Nasal cavity respiratory epithelium epithelial cell of viscerocranial mucosa (primary cell): ENCODE results near the gene EVPL. TPM values are rescaled to one million over a fixed set of nuclear protein-coding genes. Genes with fewer than 3 reads are reported as not detected.

Experiments used
- total RNA-seq: library from RNA; depleted of rRNA; stranded (reverse); fragments of >200 nt; gene quantifications from 2 replicates; pipeline ENCODE4 v1.2.3, GENCODE V29; 2014

EVPL gene
- total RNA-seq, result 40.3 and 69.8 TPM in 2 replicates

DNA sequence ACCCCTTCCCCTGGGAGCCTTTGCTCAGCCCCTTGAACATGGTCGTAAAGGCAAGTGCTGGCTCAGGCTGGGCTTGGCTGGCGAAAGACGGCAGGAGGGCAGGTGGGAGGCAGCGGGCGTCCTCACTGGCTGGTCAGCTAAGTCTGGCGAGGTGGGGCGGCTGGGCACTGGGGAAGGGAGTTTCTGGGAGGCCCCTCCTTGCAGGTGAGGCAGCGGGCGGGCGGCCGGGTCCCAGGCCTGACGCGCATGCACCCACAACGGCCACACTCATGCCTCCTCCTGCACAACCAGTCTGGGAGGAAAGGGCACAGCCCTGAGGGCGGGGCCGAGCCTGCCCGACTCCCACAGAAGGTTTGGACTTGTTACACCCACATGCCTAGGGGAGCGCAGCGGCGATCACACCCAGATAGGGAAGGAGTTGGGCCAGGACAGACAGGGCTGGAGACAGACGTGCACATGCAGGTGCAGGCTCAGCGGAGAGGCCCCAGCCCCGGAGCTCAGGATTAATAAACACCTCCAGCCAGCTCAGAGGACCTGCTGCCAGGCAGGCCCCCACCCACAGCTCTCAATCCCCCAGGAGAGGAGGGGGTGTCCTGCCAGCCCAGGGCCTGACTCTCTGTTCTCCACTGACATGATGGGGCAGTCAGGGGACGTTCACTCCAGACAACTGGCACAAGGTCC lies at the start of gene EVPL:
Gene EVPL (minus strand): TSS at position 148 of the 681 bp plus-strand sequence. CDS start 108 bp downstream, at position 40.

GRCh38 chr17:76074390-76075363 lies 47.6 kb upstream of the EVPL start, which contains the start of gene GALR2:
Gene GALR2, plus strand, starts transcription at chr17:76074781. Its CDS starts 103 bp downstream, at chr17:76074884.

DNA sequence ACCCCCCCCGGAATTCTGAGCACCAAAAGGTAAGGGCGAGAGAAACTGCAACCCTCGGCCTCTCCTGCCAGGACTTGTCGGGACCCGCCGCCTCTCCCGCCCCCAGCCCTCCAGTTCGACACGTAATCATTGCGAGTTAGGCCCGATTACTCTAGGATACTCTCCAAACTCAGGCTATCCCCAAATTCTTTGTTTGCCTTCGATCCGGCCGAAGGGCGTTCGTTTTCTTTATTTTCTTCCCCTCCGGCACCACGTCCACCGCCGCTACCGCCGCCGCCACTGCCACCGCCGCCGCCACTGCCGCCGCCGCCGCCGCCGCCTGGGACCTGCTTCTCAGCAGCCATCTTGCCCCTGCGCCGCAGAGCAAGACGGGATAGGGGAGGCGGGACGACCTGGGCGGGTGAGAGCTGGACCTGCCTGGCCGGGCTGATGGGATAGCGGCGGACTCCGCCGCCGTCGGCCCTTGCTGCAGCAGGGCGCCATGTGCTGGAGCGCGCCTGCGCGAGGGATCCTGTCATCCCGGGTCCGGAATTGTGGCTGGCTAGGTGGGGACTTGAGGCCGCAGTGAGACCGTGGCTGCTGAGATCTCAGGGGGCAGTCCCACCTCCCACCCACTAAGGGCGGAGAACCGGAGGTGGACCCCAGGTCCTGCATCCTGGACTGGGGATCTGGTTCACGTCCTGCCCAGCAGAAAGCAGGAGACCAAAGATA lies 45.2 kb upstream of the EVPL start, which contains the start of gene SRP68:
Gene SRP68 (minus strand): TSS at position 370 of the 711 bp plus-strand sequence. CDS start 26 bp downstream, at position 344.

GRCh38 chr17:76000755-76001521 lies 26.2 kb downstream of the EVPL start, which contains the start of gene CDK3:
Gene CDK3, plus strand, starts transcription at chr17:76000855. Its CDS starts 571 bp downstream, at chr17:76001426.

DNA sequence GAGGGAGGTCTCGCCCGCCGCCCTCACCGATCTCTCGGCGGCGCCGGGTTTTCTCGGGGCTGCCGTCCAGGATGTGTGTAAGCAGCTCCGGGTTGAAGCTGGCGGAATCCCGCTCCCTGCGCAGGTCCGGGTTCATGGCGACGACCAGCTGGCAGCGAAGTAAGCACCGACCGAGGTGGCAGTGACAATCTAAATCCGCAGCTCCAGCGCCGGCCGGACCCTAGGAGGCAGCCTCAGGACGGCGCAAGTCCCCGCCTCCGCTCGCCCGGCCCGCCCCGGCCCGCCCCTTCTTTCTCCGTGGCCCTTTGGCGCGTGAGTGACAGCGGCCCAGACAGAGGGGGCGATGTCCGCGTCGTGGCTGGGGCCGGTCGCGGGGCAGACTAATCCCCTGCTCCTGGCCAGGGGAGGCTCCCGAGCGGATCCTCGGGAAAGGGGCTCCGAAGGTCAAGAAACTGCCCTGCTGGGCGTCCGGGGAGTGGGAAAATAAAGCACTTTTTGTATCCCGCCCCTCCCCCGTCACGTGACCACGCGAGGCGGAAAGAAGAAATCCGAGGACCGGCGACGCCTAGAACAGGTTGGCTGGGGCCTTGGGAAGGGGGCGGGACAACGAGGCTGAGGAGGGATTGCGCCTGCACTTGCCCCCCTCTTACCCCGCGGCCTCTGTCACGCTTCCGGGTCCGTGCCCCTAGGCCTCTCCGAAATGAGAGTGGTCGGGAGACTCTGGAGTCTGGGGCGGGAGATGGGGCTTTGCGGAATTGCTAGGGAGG lies 48.0 kb downstream of the EVPL start, which contains the start of the genes ACOX1 and TEN1:
Gene ACOX1 (minus strand): TSS at position 229 of the 767 bp plus-strand sequence. CDS start 93 bp downstream, at position 136.
Gene TEN1 (plus strand): TSS at position 303 of the 767 bp plus-strand sequence. CDS start 6,953 bp downstream, outside the sequence.

Other genes starting within 250 kb of the EVPL start
- gene UNK, start 242.5 kb downstream of the EVPL start, total RNA-seq, result 9.2 and 16.2 TPM in 2 replicates
- 13.7 and 14.8 TPM in 2 replicates for gene UNC13D, start 182.9 kb downstream of the EVPL start, total RNA-seq
- gene WBP2, start 172.0 kb downstream of the EVPL start, total RNA-seq, result 29.7 and 40.7 TPM in 2 replicates
- gene TRIM47, start 148.7 kb downstream of the EVPL start, total RNA-seq, result 14.4 and 47.8 TPM in 2 replicates
- gene TRIM65, start 130.4 kb downstream of the EVPL start, total RNA-seq, result 18.1 and 25.3 TPM in 2 replicates
- gene MRPL38, start 122.4 kb downstream of the EVPL start, total RNA-seq, result 33.5 TPM in 2 replicates
- 11.3 and 18.5 TPM in 2 replicates for gene FBF1, start 86.3 kb downstream of the EVPL start, total RNA-seq
- gene ACOX1, start 48.1 kb downstream of the EVPL start, total RNA-seq, result 37.3 and 72.5 TPM in 2 replicates
- gene TEN1, start 48.1 kb downstream of the EVPL start, total RNA-seq, result 12.9 and 20.5 TPM in 2 replicates
- gene CDK3, start 26.5 kb downstream of the EVPL start, total RNA-seq, result 0.68 and 1.8 TPM in 2 replicates
- 44.1 and 75.0 TPM in 2 replicates for gene SRP68, start 45.2 kb upstream of the EVPL start, total RNA-seq
- gene GALR2, start 47.5 kb upstream of the EVPL start, total RNA-seq, result 0.14 TPM in 1 of 2 replicates, not detected in the other
- not detected in 2 replicates for gene ZACN, start 51.9 kb upstream of the EVPL start, total RNA-seq
- gene EXOC7, start 76.5 kb upstream of the EVPL start, total RNA-seq, result 36.2 and 66.5 TPM in 2 replicates
- not detected in 2 replicates for gene FOXJ1, start 113.9 kb upstream of the EVPL start, total RNA-seq
- gene RNF157, start 213.2 kb upstream of the EVPL start, total RNA-seq, result under 0.01 TPM in 1 of 2 replicates, not detected in the other
- 7.9 and 10.5 TPM in 2 replicates for gene UBALD2, start 238.0 kb upstream of the EVPL start, total RNA-seq